HG03432 (cell line): Measurements from ENCODE around the gene FBXW12.

ENCODE experiments used
- ATAC-seq: cut with Tn5 transposase; IDR thresholded peaks from one replicate; pipeline ENCODE4 v1.9.1; 2021; ENCODE audit warnings: mild to moderate bottlenecking, moderate library complexity; ENCODE audit not compliant: unreplicated experiment

The FBXW12 gene

DNA sequence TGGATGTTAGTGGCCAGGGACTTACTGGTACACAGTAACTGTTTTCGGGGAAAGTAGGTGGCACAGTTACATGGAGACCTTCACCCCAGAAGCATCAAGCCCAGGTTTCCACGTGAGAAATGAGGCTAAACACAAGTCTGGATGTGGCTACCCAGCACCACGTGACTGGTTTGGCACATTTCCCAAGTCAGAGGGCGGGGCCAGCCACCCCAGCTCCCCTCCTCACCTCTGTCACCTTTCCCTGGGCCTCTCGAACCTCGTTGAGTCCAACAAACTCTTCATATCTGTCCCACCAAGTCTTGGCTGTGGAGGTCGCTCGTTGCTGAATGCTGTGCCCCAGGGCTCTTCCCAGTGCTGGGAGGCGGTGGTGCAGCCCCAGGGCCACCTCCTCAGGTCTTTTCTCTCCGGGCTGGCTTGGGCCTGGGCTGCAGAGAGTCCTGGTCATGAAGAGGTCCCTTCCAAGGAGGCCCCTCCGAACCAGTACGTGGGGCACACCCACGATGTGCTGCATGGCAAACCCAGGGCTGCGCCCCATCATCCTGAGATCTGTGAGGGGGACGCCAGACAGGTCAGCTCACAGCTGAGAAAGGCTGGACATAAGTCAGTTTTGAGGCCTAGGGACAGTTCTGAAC is 62.7 kb downstream of the FBXW12 start:
- ATAC-seq, result no peak

DNA sequence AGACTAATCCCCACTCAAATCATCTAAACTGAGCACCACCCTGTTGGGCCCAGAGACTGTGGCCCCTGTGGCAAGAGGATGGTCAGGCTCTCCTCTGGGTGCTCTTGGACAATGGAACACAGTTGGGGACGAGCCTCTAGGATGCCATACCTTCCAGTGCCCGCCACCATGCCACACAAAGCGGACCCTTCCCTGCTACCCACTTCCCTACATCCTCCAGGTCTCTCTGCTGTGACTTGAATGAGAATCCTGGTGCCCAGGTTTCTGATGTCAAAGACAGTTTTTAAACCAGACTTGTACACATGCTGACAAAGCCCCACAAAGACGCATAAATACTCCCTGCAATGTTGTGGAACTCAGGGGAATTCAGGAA is 63.2 kb downstream of the FBXW12 start:
- ATAC-seq, result no peak

DNA sequence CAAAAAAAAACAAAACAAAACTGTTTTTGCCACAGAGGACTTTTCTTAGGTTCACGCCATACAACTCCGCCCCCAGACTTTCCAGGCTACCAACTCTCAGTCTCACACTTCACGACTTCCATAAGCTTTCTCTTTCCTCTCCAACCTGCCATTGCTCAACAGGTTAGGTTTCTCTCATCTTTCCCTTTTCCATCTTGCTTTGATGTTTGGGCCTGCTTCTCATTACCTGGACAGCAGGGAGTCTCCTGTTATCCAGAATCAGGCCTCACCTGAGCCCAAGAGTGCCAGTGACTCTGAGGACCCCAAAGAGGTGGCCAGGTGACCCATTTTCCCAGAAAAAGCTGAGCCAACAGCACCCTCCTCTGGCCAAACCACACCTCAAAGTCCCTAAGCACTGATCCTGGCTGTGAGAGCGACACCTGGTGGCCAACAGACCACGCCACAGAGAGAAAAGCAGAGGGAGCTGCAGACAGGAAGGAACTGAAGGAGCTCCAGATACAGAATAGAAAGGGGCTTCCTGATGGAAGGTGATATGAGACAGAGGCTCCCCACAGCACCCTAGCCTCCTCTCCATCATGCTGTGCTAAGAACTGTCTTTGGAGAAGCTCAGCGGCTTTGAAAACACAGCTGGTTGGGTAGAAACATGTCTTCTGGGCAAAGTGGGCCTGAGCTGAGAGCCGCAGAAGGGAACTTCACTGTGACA is 63.9 kb downstream of the FBXW12 start:
- ATAC-seq, result peak; percentile 31

GRCh38 chr3:48436477-48436787 is 64.4 kb downstream of the FBXW12 start:
- ATAC-seq, result no peak

DNA sequence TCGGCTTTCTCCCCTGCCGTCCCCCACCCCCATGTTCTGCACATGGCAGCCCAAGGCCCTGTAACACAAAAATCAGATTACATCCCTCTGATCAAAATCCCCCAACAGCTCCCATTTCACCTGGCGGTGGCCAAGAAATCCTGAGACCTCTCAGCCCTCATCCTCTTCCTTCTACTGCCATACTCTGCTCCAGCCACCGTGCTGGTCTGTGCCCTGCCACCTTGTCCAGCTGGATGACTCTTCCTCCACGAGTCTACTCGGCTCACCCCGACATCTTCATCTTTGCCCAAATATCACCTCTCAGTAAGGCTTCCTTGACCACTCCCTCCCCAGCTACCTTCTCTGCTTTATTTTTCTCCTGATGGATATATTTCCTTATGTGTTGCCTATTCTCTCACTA is 64.8 kb downstream of the FBXW12 start:
- no peak for ATAC-seq

GRCh38 chr3:48437812-48438211 is 65.8 kb downstream of the FBXW12 start:
- ATAC-seq, result no peak

DNA sequence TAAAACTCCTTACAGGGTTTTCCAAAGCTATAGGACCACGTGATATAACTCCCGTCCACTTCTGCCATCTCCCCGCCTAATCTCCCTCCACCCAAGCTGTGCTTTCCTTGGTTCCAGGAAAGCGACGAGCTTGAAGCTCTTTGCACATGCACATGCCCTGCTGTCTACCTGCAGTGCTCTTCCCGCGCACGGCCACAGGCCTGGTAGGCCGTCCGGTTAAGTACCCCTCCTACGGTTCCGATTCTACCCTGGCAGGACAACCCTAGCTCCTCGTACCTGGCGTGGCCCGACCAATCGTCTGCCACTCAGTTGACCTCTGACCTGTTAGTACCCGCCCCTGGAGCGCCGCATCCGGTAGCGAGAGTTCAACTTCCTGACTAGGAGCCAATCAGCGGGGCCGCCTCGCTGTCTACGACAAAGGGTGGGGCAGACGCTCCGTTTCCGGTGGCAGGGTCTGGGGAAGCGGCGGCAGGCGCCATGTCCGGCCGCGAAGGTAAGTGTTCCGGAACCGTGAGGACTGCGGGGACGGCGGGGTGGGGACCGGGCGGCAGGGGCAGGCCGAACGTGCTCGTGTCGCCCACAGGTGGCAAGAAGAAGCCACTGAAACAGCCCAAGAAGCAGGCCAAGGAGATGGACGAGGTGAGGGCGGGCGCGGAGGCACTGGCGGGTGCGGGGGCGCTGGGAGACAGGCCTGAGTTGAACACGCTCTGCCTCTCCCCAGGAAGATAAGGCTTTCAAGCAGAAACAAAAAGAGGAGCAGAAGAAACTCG is 68.0 kb downstream of the FBXW12 start, which contains the start of the genes CCDC51 and TMA7:
CCDC51 (minus strand) TSS at position 300 of the 770 bp plus-strand sequence. CDS start 4,991 bp downstream, outside the sequence.
TMA7 (plus strand) TSS at position 438 of the 770 bp plus-strand sequence; CDS start at position 478, 40 bp downstream.
- ATAC-seq, result peak; percentile 93

DNA sequence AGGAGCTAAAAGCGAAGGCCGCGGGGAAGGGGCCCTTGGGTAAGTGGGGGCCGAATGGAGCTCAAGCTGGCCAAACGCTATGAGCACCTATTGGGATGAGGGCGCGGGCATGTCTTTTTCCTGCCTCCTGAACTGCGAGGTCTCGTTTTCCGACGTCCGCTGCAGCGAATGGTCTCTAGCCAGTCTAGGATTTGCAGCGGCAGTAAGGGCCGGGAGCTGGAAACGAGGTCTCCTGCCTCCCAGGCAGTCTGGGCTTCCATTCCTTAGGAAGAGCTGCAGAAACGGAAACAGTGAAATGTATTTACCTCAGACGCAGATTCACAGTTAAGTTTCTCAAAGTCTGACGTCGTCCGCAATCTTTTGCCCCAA is 68.6 kb downstream of the FBXW12 start:
- peak; percentile 7 for ATAC-seq

DNA sequence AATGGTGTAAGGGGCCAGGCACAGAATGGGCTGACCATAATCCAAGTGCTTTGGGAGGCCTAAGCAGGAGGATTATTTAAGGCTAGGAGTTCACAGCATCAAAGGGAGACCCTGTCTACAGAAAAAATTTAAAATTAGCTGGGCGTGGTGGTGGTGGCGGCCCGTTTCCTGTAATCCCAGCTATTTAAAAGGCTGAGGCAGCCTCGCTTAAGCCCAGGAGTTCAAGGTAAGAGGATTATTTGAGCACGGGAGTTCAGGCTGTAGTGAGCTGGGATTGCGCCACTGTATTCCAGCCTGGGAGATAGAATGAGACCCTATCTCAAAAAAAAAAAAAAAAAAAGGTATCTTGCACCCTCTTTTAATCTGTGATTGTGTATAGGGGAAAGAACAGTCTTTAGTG is 69.9 kb downstream of the FBXW12 start:
- no peak for ATAC-seq
